CD4-positive, alpha-beta T cell treated with Interleukin-15 for 4 hours (primary cell): ENCODE results near the gene OR10P1.

Experiments
- DNase-seq: peaks from one replicate; pipeline ENCODE4 v3.0.0-alpha.2; 2020; ENCODE audit warnings: low spot score

OR10P1 gene

DNA sequence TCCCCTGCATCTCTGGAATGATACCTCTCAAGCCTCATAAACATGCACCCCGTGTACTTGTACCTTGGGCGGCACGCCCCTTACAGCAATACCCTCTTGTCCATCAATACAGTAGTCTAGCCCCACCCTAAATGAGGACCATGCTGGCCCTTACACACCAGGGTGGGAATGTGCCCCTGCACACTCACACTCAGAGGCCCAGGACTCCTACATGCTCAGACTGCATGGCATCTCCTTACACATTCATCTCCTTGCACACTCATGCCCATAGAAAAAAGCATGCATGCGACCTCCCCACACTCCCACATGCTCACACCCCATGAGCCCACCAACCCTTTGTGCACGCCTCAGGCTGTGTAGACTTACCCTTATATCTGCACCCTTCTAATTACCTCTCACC lies 49.0 kb downstream of the OR10P1 start:
- no peak for DNase-seq

DNA sequence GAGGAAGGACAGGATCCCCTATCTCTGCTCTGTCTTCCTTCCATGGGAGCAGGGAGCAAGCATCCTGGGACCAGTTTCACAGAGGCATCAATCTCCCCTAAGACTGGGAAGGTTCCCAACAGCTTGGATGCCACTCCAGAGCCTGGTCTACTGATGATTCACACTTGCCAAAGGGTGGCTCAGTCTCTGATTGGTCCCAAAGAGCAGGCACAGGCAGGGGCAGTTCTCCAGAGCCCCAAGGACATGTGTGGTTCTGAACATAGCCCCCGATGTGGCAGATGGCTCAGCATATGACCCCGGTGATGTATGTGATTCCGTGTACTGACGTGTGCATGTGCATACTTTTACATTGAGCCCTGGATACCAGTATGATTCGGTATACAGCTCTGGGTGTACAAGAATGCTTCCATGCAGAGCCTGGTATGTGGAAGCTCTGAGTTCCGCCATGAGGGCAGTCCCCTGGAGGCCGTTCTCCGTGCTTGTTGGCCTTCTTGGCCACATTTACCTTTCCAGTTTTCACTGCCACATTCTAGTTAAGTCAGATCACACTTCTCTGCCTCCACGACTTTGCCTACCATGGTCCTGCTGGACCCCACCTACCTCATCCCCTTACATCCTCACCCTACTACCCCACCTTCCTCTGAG lies 49.8 kb downstream of the OR10P1 start:
- no peak for DNase-seq
